HG02610 (cell line): ENCODE data around the gene RAB22A.

Source experiments
- ATAC-seq: cut with Tn5 transposase; IDR thresholded peaks from one replicate; pipeline ENCODE4 v1.9.1; 2021; ENCODE audit warnings: mild to moderate bottlenecking, moderate library complexity; ENCODE audit not compliant: unreplicated experiment

The RAB22A gene

DNA sequence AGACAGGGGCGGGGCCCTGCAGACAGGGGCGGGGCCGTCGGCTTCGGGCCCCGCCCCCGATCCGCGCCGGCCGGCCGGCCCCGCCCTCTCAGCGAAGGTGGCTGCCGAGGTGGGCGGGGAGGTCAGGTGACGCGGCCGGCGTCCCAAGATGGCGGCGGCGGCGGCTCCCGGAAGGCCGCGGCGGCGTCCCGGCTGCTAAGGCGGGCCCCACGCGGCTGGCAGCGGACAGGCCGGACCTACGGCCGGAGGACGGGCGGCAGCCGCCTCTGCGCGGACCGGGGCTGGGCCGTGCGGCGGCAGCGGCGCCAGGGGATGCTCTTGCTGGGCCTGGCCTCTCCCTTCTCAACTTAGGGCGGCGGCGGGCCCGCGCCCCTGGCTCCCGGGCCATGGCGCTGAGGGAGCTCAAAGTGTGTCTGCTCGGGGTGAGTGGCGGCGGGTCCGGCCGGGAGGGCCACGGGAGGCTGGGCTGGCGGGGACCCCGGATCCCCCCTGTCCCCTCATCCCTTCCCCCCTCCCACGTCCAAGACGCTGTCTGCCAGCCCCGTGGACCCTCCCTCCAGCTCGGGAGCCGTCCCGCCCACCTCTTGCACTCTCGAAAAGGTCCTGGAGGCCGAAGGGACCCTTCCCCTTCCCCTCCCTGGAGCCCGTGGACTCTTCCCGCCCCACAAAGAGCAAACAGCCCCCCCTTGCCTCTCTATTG is at the start of gene RAB22A:
RAB22A (plus strand) TSS at position 125 of the 700 bp plus-strand sequence; CDS start at position 387, 262 bp downstream.
- peak; percentile 79 for ATAC-seq

DNA sequence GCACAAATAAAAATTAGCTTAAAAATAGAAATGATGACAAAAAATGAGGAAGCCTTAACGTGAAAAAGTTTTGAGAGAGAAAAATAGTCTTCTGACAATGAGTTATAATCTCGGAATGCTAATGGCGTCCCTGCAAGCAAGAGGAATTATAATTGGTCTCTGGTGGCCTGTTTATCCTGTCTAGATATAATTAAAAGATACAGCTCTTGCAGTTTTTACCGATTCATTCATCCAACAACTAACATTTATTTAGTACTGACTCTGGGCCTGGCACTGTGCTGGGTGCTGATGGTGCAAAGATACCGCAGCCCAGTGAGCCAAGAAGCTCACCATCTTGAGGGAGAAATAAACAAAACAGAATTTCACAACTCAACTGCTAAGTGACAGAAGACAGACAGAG is 49.5 kb upstream of the RAB22A start:
- ATAC-seq: no peak

- ATAC-seq: no peak
These were observed 47.9 kb upstream of the RAB22A start for GRCh38 chr20:58261660-58262059.

DNA sequence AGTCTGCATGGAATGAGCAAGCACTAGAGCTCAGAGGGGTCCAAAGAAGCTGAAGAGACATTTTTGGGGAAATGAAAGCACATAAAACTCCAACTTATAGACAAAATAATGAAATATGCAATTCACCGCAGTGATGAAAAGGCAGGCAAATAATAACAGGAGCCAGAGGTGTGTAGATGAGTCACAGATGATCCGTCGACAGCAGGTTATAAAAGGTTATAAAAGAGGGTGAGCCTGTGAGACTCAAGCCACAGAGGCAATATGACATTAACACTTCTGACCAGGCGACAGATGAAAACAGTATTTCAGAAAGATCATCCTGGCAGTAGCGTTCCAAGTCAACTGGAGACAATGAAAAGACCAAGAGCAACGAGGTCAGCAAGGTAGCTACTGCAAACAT is 45.2 kb upstream of the RAB22A start:
- ATAC-seq: no peak

DNA sequence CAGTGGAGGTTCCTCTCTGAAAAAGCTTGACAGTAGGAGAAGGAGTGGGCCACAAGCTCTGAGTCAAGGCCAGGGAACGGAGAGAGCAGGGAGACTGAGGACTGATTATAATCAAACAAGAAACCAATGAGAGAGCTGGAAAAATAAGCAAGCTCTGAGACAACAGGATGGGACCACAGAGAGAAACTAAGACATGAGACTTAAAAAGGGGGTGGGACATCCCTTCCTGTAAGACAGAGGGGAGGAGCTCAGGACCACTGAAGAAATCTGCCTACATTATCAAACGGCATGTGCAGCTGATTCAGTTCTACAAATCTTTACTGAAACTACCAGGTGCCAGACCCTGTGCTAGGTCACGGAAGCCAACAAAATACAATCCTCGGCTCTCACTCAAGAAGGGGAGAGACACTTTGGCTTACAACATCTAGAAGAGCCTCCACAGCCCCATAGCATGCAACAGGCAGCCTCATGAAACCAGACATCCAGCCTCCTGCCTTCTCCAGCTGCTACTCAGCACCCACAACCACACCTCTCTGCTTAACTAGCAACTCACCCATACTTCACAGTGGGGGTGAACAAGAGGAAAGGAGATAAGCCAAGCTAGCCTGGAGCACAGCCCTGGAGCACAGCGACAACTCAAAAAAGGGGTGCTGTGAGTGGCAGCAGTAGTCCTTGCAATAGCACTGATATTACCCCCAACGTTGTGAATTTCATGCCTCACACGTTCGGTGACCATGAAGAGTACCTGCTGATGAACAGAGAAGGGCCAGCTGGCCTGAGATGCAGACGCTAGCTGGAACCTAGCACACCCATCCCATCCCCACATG is 41.9 kb upstream of the RAB22A start:
- ATAC-seq: no peak

DNA sequence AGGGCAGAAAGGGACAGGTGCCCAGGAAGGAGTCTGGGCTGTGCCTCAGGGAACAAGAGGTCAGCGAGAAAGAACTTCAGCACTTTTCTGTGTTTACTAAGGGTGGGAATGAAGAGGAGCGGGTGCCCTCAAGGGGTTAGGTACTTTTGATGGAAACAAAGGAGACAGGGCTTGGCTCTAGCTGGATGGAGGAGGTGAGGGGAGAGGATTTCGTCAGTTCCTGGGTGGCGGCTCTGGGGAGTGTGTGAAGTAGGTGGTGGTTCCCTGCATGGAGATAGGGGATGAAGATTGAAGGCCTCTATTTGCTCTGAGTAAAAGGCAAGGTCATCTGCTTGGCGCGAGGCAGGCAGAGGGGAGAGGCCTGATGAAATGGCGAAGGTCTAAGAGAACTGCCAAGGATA is 41.1 kb upstream of the RAB22A start:
- ATAC-seq: no peak

GRCh38 chr20:58268936-58269619 is 40.4 kb upstream of the RAB22A start:
- ATAC-seq: no peak

- ATAC-seq: no peak
These were observed 37.7 kb upstream of the RAB22A start for GRCh38 chr20:58271606-58272351.

GRCh38 chr20:58274384-58274783 is 35.1 kb upstream of the RAB22A start:
- no peak for ATAC-seq

DNA sequence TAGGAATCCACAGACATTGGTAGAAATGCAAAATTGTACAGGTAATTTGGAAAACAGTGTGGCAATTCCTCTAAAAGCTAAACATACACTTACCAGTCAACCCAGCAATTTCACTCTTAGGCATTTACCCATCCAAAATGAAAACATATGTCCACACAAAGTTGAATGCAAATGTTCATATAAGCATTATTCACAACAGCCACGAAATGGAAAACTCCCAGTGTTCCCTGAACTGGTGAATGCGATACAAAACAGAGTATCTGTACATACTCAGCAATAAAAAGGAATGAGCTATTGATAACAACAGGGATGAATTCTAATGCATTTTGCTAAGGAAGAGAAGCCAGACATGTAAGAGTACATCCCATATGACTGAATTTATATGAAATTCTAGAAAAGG is 32.4 kb upstream of the RAB22A start:
- no peak for ATAC-seq

DNA sequence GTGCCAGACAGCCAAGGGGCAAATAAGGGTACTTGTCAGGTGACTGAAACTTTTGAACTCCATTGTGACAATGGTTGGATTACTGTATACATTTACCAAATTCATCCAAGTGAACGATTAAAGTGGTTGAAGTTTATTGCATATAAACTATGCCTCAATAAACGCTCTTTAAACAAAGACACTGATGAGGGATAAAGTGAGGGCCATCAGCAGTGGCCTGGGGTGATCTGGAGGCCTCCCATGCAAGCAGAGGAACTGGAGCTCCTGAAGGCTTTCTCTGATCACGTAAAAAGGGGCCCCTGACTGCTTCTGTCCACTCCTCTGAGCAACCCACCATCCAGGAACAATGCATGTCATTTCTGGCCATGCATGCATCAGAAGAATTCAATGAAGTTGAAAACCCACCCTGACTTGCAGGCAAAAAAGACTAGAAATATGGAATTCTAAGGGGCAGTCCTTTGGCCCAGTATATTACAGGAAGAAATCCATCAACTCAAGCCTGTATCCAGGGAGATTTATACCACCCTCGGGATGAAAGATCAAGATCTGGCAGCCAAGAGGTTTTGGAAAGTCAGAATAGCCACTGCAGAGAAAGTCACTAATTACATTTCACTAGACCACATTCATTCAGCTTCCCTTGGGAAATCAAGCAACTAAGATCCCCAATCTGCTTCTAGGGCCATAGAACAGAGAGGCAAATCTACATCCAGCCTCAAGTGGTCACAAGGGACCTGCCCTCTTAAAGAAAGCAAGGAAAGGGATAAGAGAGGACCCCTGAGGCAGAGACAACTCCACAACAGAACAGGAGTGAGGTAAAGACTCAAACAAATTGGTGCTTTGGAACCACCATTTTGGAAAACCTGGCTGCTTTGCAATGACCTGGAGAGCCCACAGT is 31.7 kb upstream of the RAB22A start:
- ATAC-seq: no peak

- ATAC-seq: no peak
These were observed 22.8 kb upstream of the RAB22A start for GRCh38 chr20:58286729-58287128.

- ATAC-seq: no peak
These were observed 21.9 kb upstream of the RAB22A start for GRCh38 chr20:58287638-58288037.

DNA sequence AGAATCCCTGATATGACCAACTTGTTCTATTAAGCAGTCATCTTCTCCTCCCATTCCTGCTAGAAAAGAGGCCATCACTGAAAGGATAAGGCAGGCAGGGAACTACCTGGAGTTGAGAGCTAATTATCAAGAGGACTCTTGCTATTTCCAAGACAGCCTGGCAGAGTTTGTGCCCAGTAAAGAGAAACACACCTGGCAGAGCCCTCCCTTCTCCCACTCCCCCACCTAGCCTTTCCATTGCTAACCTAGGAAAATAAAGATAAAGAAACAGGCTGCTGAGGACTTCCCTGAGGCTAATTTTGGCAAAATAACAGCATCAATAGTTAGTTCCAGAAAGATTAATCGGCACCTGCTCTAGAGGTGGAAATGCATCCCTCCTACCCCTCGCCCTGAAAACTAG is 20.4 kb upstream of the RAB22A start:
- ATAC-seq: no peak

GRCh38 chr20:58293453-58293852 is 16.1 kb upstream of the RAB22A start:
- ATAC-seq: peak; percentile 50

- no peak for ATAC-seq
These were observed 14.7 kb upstream of the RAB22A start for GRCh38 chr20:58294497-58295455.

DNA sequence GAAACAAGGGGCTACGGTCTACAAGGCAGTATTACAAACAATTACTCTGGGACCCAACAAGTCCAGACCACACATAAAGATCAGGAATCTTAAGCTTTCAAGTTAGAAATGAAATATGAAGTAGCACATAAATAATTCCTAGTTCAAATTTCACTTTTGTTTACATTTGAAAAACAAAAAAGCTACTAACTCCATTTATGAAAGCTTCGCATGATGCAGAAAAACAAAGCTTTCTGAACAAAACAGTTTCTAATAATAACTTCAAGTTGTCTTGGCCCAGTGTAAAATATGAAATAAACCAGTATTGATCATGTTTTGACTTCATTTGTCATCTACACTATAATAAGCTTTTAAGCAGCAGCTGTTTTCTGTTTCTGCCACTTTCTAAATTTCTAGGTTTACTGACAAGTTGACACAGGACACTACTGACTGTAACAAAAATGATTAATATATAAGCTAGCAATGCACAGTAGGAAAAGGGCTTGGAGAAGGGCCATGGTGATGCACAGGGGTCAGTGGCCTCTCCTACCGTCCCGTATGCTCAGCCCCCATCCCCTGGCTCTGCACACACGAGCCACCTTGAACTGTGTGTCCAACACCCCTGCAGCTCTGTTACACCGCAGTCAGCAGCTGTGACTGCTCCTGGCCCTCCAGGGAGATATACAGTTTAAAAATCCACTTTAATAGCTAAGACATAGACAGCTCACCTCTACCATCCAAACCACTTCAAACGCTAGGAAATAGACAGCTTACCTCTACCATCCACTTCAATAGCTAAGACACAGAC is 13.3 kb upstream of the RAB22A start:
- ATAC-seq: no peak

GRCh38 chr20:58297394-58297793 is 12.1 kb upstream of the RAB22A start:
- no peak for ATAC-seq
